Glomerular endothelial cell (primary cell): ENCODE data around the gene IL6. TPM values are rescaled to one million over a fixed set of nuclear protein-coding genes. Genes with fewer than 3 reads are reported as not detected.

ENCODE experiments used
- DNase-seq: peaks from one replicate; pipeline ENCODE4 v3.0.0-alpha.2; 2011; ENCODE audit warnings: low read depth, low spot score; ENCODE audit errors: extremely low read depth
- total RNA-seq: library from RNA; depleted of rRNA; stranded (reverse); fragments of >200 nt; gene quantifications from 2 replicates; pipeline ENCODE4 v1.2.3, GENCODE V29; 2015

The IL6 gene
- total RNA-seq, 1 donor from 2014 or later = 15.0 TPM

GRCh38 chr7:22726345-22726906 is 574 bp upstream of the IL6 start:
- DNase-seq = no peak

- no peak for DNase-seq
These were observed 675 bp downstream of the IL6 start for GRCh38 chr7:22727714-22728035.

- no peak for DNase-seq
These were observed 1.5 kb downstream of the IL6 start for GRCh38 chr7:22728401-22729029.

- DNase-seq = no peak
These were observed 2.3 kb downstream of the IL6 start for GRCh38 chr7:22729180-22729825.

- DNase-seq = no peak
These were observed 3.2 kb downstream of the IL6 start for GRCh38 chr7:22730066-22730710.

GRCh38 chr7:22730921-22731654 is 4.1 kb downstream of the IL6 start:
- no peak for DNase-seq

DNA sequence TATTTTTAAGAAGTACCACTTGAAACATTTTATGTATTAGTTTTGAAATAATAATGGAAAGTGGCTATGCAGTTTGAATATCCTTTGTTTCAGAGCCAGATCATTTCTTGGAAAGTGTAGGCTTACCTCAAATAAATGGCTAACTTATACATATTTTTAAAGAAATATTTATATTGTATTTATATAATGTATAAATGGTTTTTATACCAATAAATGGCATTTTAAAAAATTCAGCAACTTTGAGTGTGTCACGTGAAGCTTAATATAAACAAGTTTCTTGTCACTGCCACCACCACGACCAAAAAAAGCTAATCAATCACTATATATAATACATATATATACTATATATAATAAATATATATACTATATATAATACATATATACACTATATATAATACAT is 4.8 kb downstream of the IL6 start:
- no peak for DNase-seq

- DNase-seq = no peak
These were observed 5.6 kb downstream of the IL6 start for GRCh38 chr7:22732556-22733126.

GRCh38 chr7:22733761-22734160 is 6.8 kb downstream of the IL6 start:
- no peak for DNase-seq

DNA sequence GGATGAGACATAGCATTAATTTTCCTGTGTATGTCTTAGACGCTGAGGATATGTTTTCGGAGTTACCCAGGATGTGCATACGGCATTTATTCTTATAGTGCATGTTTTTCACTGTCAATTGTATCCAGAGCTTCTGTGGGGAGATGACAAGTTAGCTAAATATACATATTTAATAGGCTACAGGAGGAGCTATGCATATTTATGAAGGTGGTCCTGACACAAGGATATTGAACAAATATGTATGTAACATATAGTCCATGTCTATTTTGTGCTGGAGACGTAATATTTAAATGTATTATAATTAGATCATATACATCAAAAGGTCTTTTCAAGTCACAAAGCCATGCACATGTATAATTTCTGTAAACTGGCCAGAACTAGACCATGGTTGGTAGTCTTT is 16.0 kb downstream of the IL6 start:
- DNase-seq = no peak

DNA sequence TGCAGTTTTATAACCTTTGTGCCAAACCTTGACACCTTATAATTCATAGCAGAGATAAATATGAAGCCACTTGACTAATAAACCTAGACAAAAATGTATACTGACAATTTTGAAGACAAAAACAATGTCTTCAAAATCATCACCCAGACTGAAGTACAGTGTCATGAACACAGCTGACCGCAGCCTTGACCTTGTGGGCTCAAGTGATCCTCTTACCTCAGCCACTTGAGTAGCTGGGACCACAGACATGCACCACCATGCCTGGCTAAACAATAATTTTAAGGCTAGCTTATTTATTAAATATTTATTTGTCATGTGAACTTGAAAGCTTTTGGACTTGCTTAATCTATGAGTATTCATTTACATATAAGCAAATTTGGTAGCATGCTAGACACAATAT is 24.3 kb downstream of the IL6 start:
- DNase-seq = no peak

- no peak for DNase-seq
These were observed 30.5 kb downstream of the IL6 start for GRCh38 chr7:22757338-22757994.

DNA sequence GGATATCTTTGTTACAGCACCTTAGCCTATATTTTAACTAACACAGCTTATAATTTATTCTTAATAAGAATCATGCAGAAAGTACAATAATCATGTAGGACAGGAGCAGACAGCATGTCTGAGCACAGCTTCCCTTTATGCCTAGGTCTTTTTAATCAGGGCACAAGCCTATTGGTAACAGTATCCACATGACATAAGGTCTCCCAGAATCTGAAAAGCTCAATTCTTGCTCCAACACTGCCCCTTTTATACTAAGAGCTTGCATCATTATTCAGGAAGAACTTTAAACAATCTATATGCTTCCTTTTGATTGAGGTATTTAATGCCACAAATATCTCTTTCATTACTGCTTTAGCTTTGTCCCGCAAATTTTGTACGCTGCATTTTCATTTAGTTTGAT is 31.6 kb downstream of the IL6 start:
- no peak for DNase-seq

- DNase-seq = no peak
These were observed 32.7 kb downstream of the IL6 start for GRCh38 chr7:22759721-22760120.

GRCh38 chr7:22762866-22763265 is 35.9 kb downstream of the IL6 start:
- no peak for DNase-seq

DNA sequence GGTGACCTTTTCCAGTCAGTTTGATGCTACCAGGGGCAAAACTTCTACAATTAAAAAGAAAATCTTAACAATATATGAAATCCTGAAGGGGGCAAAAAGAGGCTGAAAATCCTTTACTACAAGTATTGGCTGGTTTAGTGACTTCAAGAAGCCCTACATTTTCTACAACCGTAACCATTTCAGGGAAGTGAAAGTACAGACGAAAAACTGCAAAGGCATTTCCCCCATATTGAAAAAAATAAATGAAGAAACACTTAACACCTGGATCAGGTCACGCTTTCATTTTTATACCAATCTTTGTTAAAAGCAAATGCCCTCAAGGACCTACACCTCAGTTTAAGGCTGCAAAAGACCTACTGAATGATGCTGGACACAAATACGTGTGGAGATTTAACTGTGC is 38.6 kb downstream of the IL6 start:
- DNase-seq = no peak

DNA sequence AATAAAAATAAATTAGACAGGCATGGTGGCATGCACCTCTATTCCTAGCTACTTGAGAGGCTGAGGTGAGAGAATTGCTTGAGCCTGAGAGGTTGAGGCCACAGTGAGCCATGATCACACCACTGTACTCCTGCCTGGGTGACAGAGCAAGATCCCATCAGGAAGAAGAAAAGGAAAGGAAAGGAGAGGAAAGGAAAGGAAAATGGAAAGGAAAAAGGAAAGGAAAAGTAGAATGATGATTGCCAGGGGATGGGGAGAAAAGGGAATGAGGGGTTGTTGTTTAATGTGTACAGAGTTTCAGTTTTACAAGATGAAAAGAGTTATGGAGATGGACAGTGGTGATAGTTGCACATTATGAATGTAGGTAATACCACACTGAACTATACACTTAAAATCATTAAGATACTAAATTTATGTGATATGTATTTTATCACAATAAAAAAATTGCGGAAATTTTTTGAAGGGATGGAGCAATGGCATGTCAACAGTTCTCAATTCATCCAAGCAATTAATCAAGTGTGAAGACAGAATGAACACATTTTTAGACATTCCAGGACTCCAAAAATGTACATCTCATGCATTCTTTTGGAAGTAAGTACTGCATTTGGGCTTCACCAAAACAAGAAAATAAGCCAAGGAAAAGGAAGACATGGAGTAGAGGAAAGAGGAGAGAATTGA is 44.3 kb downstream of the IL6 start:
- DNase-seq = no peak

- no peak for DNase-seq
These were observed 44.9 kb downstream of the IL6 start for GRCh38 chr7:22771872-22772228.

- DNase-seq = no peak
These were observed 45.9 kb downstream of the IL6 start for GRCh38 chr7:22772885-22773284.

GRCh38 chr7:22776964-22777363 is 50.0 kb downstream of the IL6 start:
- DNase-seq = no peak
